ENCODE results near the gene CRYBG2.
A peak's percentile ranks its signal among the peaks of the same experiment; 100 is the strongest.
"Not testable (repeated sequence)": the region's sequence is repeated elsewhere in the genome, so short reads cannot be mapped to it uniquely, and the experiment has no call there.

Gene CRYBG2

DNA sequence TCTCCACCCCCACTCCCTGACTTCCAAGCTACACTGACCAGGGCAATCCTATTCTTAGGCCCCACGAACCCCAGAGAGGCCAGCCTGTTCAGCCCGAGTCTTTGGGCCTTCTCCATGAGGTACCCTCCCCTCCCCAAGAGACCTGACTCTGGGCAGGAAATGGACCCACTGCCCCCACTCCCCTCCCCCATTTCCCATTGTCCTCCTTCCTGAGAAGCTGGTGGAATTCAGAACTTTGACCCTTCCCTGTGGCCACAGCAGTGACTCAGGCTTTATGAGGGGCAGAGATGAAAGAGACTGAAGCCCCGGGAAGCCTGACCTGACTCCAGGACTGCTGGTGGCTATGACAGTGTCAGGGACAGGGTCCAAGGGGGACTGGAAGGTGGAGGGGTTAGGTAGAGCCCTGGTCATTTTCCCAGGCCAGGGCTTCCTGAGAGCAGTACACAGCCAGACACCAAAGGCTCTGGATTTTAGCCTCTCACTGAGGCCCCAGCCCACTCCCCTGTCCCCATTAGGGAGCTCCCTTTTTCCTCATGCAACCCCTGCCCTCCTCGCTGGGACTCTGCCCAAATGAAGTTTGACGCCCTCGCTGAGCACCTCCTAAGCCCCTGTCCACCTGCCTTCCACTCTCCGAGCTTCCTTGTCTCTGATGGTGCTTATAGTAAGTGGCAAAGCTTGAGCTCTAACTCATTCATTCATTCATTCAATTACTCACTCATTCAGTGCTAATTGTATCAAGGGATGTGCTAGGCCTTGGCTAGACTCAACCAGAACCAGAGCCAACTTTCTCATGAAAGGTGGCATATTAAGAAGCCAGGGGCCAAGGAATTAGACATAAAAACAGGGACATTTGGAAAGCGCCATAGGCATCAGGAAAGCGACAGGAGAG is 3.0 kb downstream of the CRYBG2 start:
- peak; percentile 81 for DNase-seq (ENCODE audit: low spot score)

DNA sequence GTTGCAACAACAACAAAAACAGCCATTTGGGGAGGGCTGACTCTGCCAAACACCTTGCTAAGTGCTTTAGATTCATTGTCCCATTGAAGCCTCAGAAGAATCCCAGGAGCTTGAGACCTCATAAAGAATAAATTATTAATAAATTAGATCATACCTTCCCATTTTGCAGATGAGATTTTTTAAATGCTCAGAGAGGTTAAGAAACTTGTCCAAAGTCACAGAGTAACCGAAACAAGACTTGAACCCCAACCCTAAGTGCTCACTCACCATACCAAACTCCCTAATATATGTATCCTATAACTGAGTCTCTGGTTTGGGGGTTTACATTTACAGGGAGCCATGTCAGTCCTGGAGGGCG is 3.6 kb downstream of the CRYBG2 start:
- no peak for DNase-seq (ENCODE audit: low spot score)

DNA sequence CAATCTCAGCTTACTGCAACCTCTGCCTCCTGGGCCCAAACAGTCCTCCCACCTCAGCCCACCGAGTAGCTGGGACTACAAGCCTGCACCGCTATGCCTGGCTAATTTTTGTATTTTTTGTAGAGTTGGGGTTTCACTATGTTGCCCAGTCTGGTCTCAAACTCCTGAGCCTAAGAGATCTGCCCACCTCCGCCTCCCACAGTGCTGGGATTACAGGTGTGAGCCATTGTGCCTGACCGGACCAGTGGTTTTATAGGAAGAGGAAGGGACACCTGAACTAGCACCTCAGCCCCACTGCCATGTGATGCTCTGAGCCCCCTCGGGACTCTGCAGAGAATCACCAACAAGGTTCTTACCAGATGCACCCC is 4.1 kb downstream of the CRYBG2 start:
- DNase-seq (ENCODE audit: low spot score), result no peak

DNA sequence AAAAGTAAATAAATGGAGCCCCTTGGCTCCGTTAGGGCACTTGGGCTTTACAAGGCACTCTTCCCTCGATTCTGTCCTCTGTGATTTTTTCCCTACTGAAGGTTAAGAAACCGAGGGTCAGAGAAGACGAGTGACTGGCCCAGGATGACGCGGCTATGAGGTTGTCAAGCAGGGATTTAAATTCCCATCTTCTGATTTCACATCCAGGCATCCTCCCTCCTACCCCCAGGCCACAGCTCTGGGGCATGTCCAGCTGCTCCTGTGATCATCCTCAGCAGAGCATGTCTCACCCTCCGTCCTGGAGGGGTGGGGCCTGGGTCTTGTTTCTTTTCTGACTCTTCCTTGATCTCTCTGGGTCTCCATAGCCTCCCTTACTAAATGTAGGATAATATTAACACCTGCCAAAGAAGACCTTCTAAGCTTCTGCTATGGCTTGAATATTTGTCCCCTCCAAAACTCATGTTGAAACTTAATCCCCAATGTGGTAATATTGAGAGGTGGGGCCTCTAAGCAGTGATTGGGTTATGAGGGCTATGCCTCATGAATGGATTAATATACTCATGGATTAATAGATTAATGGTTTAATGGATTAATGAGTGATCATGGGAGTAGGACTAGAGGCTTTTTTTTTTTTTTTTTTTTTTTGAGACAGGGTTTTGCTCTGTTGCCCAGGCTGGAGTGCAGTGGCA is 4.6 kb downstream of the CRYBG2 start:
- DNase-seq (ENCODE audit: low spot score), result no peak

DNA sequence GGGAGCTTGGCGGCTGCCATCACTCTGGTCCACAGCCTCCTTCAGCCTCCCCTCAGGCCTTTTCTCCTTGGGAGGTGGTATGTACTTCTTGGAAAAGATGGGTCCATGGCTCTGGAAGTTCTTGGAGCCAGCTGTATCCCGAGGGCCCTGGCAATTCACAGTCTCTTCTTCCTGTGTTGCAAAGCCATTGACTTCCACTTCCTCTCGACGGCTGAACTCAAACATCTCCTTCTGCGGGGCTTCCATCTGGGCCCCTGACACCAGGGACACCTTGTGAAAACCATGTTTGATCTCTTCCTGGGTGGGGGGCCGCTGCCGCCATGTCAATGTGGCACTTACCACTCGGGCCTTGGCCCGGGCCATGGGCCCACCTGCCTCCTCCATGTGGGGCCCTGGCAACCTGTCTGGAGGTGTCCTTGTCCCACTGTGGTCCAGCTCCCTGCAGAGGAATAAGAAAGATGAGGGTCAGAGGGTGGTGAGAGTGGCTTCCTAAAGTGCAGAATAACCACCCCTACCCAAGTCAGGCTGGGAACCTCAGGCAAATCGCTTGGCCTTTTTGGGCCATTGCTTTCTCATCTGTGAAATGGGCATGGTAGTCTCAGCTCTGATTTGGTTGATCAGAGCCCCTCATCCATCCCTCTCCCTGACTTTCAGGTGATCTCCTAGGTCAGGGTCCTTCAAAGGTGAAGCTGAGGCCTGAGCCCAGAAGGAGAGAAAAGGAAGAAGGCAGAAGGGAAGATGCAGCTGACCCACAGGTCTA is 7.5 kb downstream of the CRYBG2 start:
- DNase-seq (ENCODE audit: low spot score), result no peak

DNA sequence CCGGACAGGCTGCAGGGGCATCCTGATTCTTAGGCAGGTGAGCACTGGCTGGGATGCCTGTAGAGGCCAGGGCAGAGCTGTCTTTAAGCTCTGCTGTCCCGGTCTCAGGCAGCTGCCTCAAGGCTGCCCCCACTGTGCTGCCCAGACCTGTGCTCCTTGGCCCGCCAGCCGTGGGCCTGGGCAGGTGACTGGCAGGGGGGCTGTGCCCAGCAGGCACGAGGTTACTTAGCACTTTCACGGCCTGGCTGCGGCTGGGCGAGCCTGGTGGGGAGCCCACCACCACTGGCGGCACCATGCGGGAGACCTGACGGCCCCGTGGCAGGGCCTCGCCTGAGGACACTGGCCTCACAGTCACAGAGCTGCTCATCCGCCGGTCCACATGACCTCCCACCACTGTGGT is 8.2 kb downstream of the CRYBG2 start:
- no peak for DNase-seq (ENCODE audit: low spot score)

DNA sequence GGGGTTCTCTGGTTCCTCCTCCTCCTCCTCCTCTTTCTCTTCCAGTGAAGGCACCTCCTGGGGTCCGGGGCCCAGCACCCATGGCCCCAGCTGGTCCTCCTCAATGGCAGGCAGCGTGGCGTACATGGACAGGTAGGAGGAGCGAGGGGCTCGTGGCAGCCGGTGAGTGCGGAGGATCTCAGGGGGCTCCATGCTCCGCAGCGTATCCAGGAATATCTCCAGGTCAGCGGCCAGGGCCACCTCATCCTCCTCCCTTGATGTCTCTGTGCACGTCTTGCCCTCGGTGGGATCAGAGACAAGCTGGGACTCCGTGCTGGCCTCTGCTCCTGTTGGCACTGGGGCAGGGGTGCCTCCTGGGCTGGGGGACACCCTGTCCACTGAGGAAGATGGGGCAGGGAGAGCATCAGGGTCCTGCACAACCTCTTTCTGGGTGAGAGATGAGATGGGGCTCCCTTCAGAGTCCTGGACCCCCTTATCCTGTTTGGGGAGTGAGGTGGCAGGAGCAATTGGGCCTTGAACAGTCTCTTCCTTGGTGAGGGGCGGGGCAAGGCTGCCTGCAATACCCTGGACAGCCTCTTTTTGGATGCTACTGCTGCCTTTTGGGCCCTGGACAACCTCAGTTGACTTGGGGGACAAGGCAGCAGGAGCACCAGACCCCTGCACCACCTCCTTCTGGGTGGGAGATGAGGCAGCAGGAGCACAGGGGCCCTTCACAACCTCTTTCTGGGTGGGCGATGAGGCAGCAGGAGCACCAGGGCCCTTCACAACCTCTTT is 9.6 kb downstream of the CRYBG2 start:
- DNase-seq (ENCODE audit: low spot score), result no peak

DNA sequence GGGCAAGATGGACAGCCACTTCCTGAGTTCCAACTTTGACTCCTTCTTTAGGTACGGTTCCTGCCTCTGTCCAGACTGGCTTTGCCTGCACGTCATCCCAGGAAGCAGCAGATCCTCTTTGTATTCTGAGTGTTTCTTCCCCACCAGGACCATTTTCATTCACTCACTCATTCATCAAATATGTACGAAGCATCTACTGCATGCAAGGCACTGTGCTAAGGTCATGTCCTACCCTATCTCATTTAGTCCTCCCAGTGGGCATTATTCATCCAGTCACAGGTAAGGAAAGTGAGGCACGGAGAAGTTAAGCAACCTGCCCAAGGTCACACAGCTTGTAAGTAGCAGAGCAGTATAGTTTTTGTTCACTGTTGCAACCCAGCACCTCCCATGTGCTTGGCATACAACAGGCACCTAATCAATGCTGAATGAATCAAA is 13.9 kb downstream of the CRYBG2 start:
- DNase-seq (ENCODE audit: low spot score), result no peak

DNA sequence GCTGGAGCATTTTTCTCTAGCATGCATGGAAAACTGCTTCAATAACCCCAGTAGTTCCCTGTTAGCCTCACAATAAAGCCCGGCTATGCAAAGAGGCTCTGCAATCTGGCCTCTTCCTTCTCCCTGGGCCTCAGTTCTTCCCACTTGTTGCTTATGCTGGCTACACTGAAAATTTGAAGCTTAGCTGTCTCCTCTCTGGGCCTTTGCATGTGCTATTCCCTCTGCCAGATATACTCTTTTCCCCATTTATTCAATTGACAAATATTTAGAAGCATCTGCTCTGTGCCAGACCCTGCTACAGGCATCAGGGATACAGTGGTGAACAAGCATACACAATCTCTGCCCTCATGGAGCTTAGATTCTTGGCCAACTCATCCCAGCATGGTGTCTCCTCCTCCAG is 15.3 kb downstream of the CRYBG2 start:
- DNase-seq (ENCODE audit: low spot score), result no peak

DNA sequence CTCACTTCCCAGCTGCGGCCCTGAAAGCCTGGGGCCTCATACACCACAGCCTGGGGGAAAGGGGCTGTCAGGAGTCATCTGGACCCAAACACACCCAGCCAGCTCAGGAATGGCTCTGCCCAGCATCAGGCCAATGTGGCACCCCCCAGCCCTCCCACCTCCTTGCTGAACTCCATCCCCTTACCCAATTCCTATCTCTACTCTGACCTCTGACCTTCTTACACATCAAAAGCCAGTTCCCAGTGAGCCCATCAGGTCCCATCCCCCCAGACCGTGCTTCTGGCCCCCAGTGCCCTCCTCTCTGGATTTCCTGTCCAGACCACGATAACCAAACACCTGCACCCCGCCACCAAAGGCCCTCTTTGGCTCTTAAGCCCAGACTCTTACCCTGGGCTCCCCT is 16.3 kb downstream of the CRYBG2 start:
- DNase-seq (ENCODE audit: low spot score), result no peak

DNA sequence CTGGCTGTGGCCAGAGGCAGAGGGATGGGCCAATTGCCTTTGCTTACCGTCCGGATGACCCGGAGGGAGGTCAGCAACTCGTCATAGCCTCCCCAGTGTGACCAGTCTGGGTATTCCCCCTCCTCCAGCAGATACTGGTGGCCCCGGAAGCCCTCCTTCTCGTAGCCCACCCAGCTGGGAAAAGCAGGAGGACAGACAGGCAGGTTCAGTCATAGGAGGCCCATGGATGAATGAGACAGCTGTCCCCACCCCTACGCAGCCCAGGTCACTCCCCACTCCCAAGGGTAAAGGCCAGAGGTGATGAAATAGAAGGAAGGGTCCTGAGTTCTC is 16.8 kb downstream of the CRYBG2 start:
- DNase-seq (ENCODE audit: low spot score), result no peak

DNA sequence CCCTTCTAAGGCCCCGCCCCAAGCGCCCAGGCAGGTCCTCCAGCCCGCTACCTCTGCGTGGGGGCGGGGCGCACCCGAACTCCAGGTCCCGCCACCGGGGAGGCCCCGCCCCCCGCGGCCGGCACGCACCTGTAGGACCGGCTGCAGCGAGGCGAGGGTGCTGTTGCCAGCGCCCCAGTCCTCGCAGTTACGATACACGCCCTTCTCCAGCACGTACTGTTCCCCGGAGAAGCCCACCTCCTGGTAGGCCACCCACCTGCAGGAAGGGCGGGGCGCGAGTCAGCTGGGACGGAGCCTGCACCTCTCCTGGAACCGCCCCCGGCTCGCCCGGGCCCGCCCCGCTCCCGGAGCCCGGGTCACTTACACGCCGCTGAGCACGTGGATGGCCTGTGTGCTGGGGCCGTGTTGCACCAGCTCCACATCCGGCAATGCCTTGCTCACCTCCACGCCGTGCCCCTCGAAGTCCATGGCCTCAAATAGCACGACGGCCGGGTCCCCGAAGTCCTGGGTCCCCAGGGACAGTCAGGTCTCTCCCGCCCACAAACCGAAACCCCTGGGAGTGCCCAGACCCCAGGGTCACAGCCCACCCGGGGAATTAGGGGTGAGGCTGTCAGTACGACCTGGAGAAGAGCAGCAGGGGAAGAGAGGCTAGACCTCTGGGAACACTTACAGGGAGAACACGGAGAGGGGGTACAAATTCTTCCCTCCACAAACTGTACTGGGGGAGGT is 17.3 kb downstream of the CRYBG2 start:
- peak; percentile 88 for DNase-seq (ENCODE audit: low spot score)

DNA sequence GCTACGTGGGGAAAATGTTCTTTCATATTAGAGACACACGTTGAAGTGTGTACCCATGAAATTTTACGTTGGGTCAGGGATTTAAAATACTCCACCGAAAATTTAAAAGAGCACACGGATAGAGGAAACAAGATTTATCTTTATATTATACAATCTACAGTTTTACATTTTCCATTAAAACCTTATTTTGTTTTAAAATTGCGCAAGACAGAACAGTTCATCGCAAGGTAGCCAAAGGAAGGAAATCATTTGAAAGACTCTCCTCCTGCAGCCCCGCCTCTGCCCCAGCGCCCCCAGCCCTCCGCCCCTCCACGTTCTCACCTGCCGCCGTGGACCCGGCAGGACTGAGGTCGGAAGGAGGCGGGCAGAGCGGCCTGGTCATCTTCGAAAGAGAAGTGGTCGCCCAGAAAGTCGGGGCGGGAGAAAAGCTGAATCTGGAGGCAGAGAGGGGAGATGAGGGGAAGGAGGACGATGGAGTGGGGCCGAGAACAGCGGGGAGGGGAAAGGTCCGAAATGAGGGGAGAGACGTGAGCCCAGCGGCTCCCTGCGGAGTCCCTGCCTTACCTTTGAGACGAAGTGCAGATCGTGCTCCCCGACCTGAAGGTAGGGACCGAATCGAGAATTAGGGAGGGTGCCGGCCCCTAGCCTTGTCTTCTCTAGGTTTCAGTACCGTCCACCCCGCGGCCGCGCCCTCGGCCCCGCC is 18.0 kb downstream of the CRYBG2 start:
- DNase-seq (ENCODE audit: low spot score), result no peak

DNA sequence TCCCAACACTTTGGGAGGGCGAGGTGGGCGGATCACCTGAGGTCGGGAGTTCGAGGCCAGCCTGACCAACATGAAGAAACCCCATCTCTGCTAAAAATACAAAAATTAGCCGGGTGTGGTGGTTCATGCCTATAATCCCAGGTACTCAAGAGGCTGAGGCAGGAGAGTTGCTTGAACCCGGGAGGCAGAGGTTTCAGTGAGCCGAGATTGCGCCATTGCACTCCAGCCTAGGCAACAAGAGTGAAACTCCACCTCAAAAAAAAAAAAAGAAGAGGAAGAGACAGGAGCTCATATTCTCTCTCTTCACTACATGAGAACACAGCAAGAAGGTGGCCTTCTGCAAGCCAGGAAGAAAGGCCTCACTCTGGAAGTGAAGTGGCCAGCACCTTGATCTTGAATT is 20.6 kb downstream of the CRYBG2 start:
- not testable (repeated sequence) for DNase-seq (ENCODE audit: low spot score)

DNA sequence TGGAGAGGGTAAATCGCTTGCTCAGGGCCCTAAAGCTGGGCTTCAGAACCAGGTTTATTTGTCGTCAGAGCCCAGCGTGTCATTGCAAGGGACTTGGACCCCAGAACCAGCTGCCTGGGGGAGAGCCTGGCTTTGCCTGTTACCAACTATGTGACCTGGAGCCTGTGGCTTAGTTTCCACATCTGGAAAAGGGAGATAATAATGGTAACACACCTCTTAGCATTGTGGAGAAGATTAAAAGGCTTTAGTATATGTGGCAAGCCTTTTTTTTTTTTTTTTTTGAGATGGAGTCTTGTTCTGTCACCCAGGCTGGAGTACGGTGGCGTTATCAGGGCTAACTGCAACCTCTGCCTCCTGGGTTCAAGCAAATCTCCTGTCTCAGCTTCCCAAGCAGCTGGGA is 23.7 kb downstream of the CRYBG2 start:
- no peak for DNase-seq (ENCODE audit: low spot score)

DNA sequence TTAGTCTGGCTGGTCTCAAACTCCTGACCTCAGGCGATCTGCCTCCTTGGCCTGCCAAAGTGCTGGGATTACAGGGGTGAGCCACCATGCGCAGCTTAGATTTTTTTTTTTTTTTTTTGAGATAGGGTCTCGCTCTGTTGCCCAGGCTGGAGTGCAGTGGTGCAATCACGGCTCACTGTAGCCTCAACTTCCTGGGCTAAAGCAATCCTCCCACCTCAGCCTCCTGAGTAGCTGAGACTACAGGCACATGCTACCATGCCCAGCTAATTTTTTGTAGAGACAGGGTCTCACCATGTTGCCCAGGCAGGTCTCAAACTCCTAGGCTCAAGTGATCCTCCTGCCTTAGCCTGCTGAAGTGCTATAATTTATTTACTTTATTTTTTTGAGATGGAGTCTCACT is 24.6 kb downstream of the CRYBG2 start:
- not testable (repeated sequence) for DNase-seq (ENCODE audit: low spot score)

DNA sequence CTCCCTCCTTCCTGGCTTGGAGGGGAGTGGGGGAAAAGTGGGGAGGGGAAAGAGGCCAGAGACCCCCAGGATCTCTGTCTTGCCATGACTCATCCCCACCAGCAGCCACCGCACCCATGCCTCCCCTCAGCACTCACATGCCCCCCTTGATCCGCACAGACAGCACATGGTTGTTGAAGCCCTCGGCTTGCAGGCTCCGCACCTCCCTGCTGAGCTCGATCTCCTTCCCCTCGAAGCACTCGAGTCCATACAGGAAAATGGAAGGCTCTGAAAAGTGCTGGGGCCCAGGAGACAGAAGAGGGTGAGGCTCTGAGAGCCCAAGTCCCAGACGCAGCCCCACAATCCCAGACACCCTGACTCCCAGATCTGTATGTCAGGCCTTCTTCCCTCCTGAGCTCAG is 25.3 kb downstream of the CRYBG2 start:
- DNase-seq (ENCODE audit: low spot score), result no peak

DNA sequence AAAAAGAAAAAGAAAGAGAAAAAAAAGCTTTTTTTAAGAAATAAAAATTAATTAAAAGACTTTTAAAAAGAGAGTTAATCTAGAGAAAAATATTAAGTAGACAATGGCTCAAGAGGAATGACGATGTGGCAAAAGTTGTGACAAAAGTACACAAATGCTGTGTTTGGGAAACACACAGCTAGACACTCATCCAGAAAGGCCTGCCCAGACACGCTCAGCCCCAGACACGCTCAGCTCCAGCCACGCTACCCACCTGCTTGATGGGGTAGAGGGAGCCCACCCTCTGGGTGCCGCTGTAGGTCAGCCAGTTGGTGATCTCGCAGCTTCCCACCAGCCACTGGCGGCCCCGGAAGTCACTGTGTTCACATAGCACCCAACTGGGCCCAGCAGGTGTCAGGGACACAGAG is 26.0 kb downstream of the CRYBG2 start:
- no peak for DNase-seq (ENCODE audit: low spot score)

DNA sequence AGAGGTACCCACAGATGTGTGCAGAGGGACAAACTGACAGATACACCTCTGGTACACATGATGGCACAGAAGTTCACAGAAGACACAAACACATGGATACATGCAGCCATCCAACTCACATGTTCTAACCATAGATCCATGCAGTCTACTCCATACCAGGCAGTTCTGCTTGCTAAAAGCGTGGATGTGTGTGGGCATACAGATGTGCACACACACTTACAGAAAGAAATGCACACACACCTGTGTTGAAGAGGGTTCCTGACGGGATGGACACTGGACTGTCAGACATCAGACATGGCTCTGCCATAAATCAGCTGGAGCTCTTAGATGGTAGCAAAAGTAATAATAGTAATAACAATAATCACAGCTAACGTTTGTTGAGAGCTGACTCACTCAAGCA is 29.4 kb downstream of the CRYBG2 start:
- no peak for DNase-seq (ENCODE audit: low spot score)

DNA sequence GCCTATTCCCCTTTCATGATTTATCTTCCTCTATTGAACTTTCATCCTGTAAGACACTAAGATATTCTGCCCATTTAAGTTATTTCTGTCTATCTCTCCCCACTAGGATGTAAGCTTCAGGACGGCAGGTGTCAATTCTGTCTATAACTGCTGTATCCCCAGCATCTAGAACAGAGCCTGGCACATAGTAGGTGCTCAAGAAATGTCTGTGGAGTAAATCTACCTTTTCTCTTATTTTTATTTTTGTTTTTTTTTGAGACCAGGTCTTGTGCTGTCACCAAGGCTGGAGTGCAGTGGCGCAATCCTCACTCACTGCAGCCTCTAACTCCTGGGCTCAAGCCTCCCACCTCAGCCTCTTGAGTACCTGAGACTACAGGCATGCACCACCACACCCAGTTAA is 30.5 kb downstream of the CRYBG2 start:
- no peak for DNase-seq (ENCODE audit: low spot score)

DNA sequence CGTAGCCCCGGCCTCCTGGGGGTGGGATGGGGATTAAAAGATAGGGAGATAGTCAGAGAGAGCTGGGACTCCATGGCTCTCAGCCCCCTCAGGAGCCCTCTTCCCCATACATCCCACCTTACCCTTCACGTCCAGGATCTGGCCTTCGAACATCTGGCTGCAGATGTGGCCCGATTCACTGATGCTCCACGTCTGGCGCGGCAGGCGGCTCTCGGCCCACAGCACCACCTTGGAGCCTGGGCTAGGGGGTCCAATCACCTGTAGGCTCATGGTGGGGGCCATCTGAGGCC is 31.9 kb downstream of the CRYBG2 start:
- DNase-seq (ENCODE audit: low spot score), result no peak
